ENCODE results near the gene EMILIN1.
A peak's percentile ranks its signal among the peaks of the same experiment; 100 is the strongest.

EMILIN1 gene

DNA sequence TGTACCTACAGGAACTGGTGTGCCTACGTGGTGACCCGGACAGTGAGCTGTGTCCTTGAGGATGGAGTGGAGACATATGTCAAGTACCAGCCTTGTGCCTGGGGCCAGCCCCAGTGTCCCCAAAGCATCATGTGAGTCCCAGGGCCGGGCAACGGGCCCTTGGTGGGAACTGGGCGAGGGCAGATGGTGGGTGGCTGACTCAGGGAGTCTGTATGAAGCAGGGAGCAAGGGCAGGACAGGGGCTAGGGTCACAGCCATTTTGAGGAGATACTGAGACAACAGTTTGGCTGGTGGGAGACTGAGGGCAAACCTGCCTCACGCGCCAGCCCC, 1.7 kb downstream of the EMILIN1 start:
- no peak for DNase-seq (ENCODE audit: low spot score)

DNA sequence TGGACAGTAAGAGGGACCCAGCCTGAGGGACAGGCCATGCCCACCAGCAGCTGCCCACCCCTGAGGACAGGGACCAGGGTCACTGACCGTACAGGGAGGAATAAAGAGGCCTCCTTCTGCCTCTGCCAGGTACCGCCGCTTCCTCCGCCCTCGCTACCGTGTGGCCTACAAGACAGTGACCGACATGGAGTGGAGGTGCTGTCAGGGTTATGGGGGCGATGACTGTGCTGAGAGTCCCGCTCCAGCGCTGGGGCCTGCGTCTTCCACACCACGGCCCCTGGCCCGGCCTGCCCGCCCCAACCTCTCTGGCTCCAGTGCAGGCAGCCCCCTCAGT, 2.2 kb downstream of the EMILIN1 start:
- no peak for DNase-seq (ENCODE audit: low spot score)

DNA sequence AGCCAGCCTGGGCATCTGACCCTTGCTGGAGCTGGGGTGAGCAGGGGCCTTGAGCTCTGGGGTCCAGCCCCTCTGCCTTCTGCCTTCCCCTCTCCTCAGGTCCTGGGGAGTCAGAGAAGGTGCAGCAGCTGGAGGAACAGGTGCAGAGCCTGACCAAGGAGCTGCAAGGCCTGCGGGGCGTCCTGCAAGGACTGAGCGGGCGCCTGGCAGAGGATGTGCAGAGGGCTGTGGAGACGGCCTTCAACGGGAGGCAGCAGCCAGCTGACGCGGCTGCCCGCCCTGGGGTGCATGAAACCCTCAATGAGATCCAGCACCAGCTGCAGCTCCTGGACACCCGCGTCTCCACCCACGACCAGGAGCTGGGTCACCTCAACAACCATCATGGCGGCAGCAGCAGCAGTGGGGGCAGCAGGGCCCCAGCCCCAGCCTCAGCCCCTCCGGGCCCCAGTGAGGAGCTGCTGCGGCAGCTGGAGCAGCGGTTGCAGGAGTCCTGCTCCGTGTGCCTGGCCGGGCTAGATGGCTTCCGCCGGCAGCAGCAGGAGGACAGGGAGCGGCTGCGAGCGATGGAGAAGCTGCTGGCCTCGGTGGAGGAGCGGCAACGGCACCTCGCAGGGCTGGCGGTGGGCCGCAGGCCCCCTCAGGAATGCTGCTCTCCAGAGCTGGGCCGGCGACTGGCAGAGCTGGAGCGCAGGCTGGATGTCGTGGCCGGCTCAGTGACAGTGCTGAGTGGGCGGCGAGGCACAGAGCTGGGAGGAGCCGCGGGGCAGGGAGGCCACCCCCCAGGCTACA, 3.8 kb downstream of the EMILIN1 start:
- DNase-seq (ENCODE audit: low spot score), result no peak

DNA sequence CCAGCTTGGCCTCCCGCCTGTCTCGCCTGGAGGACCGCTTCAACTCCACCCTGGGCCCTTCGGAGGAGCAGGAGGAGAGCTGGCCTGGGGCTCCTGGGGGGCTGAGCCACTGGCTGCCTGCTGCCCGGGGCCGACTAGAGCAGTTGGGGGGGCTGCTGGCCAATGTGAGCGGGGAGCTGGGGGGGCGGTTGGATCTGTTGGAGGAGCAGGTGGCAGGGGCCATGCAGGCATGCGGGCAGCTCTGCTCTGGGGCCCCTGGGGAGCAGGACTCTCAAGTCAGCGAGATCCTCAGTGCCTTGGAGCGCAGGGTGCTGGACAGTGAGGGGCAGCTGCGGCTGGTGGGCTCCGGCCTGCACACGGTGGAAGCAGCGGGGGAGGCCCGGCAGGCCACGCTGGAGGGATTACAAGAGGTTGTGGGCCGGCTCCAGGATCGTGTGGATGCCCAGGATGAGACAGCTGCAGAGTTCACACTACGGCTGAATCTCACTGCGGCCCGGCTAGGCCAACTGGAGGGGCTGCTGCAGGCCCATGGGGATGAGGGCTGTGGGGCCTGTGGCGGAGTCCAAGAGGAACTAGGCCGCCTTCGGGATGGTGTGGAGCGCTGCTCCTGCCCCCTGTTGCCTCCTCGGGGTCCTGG, 4.5 kb downstream of the EMILIN1 start:
- DNase-seq (ENCODE audit: low spot score), result no peak

GRCh38 chr2:27083410-27084296, 5.2 kb downstream of the EMILIN1 start:
- DNase-seq (ENCODE audit: low spot score), result no peak

GRCh38 chr2:27084297-27085061, 6.1 kb downstream of the EMILIN1 start:
- DNase-seq (ENCODE audit: low spot score), result no peak

GRCh38 chr2:27085062-27085672, 6.8 kb downstream of the EMILIN1 start:
- no peak for DNase-seq (ENCODE audit: low spot score)

DNA sequence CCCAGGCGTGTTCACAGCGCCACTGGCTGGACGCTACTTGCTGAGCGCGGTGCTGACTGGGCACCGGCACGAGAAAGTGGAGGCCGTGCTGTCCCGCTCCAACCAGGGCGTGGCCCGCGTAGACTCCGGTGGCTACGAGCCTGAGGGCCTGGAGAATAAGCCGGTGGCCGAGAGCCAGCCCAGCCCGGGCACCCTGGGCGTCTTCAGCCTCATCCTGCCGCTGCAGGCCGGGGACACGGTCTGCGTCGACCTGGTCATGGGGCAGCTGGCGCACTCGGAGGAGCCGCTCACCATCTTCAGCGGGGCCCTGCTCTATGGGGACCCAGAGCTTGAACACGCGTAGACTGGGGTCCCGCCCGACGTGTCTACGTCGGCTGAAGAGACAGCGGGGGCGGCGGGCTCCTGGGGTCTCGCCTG, 7.3 kb downstream of the EMILIN1 start:
- peak; percentile 78 for DNase-seq (ENCODE audit: low spot score)

- peak; percentile 95 for DNase-seq (ENCODE audit: low spot score)
These were observed 7.8 kb downstream of the EMILIN1 start for GRCh38 chr2:27086090-27086723.

DNA sequence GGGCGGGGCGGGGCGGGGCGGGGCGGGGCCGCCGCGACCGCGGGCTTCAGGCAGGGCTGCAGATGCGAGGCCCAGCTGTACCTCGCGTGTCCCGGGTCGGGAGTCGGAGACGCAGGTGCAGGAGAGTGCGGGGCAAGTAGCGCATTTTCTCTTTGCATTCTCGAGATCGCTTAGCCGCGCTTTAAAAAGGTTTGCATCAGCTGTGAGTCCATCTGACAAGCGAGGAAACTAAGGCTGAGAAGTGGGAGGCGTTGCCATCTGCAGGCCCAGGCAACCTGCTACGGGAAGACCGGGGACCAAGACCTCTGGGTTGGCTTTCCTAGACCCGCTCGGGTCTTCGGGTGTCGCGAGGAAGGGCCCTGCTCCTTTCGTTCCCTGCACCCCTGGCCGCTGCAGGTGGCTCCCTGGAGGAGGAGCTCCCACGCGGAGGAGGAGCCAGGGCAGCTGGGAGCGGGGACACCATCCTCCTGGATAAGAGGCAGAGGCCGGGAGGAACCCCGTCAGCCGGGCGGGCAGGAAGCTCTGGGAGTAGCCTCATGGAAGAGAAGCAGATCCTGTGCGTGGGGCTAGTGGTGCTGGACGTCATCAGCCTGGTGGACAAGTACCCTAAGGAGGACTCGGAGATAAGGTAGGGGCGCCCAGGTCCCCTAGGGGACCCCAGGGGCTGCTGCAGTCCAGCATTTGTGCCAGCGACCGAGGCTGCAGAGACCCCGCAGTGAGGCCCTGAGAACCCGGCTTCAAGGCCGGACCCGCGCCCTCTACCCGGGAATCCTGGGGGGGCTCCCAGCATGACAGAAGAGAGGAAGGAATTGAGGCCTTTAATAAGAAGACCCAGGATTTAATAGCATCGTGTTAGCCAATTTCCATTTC, 8.5 kb downstream of the EMILIN1 start, which contains the start of gene KHK:
Gene KHK (plus strand): TSS at position 49 of the 870 bp plus-strand sequence. CDS start 488 bp downstream, at position 537.
- no peak for DNase-seq (ENCODE audit: low spot score)

GRCh38 chr2:27087823-27088410, 9.5 kb downstream of the EMILIN1 start:
- DNase-seq (ENCODE audit: low spot score), result no peak

GRCh38 chr2:27088634-27089033, 10.2 kb downstream of the EMILIN1 start:
- DNase-seq (ENCODE audit: low spot score), result no peak

- no peak for DNase-seq (ENCODE audit: low spot score)
These were observed 10.9 kb downstream of the EMILIN1 start for GRCh38 chr2:27089111-27089954.

DNA sequence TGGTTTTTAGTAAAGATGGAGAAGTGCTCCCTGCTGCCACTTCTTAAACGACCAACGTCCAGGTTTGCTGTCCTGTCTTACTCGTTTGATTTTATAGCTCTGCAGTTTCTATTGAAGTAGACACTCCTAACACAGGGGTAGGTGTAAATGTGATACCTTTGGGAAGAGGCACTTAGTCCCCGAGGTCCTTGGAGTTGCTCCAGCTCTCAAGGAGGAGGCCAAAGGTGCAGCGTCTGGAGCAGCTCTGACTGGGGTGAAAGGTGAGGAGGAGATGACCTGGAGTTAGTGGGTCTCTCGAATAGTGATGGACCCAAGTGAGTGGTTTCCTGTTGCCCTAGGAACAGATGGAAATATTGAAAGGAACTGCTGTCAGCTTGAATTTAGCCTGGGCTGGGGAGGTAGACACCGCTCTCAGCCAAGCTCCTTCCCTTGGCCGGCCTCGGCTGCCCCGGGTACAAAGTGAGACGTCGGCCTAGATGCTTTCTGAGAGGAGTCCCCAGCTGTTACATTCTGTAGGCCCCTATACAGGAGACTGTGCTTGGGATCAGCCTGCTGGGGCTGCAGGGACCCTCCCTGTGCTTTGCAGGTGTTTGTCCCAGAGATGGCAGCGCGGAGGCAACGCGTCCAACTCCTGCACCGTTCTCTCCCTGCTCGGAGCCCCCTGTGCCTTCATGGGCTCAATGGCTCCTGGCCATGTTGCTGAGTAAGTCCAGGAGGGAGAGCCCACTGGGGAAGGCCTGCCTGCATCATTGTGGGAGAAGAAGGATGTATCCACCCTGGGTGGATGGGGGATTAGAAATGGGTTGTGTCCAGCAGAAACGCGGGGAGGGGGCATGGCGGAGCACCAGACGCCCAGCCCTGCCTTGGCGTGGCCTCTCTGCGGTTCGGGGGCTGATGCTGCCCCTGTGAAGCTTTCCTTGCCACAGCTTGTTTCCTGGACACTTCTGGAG, 13.6 kb downstream of the EMILIN1 start:
- no peak for DNase-seq (ENCODE audit: low spot score)

GRCh38 chr2:27092696-27093429, 14.4 kb downstream of the EMILIN1 start:
- DNase-seq (ENCODE audit: low spot score), result no peak

GRCh38 chr2:27093430-27094352, 15.3 kb downstream of the EMILIN1 start:
- no peak for DNase-seq (ENCODE audit: low spot score)
